K562 (cell line): Measurements from ENCODE around the gene SAMD8. TPM values are rescaled to one million over a fixed set of nuclear protein-coding genes. Genes with fewer than 3 reads are reported as not detected.

Source experiments
- CCAR2 ChIP-seq: fragments of 200-400 bp; formaldehyde crosslinking; IDR thresholded peaks from 2 replicates; pipeline ENCODE4 v1.6.1; 2017; ENCODE audit warnings: mild to moderate bottlenecking, low read depth, low read length
- E2F5 ChIP-seq: sonication (generic); formaldehyde crosslinking; IDR thresholded peaks from 2 replicates; pipeline ENCODE4 v1.8.0; 2022; ENCODE audit warnings: mild to moderate bottlenecking, missing genetic modification reagents
- ESRRA ChIP-seq: fragments of 450-650 bp; IDR thresholded peaks from 2 replicates; pipeline ENCODE4 v1.6.1; 2014; ENCODE audit warnings: low read depth, mild to moderate bottlenecking, moderate library complexity, borderline replicate concordance
- ESRRB ChIP-seq: fragments of 250-450 bp; sonication (Bioruptor Pico); IDR thresholded peaks from 2 replicates; pipeline ENCODE4 v1.5.0; 2020; ENCODE audit warnings: mild to moderate bottlenecking, moderate library complexity, borderline replicate concordance
- FOSL1 ChIP-seq: fragments of 200-800 bp; sonication (Bioruptor generic); conservative IDR thresholded peaks from 2 replicates; pipeline ENCODE4 v1.6.1; 2016; ENCODE audit warnings: missing genetic modification characterization, missing compliant biosample characterization
- FOXA3 ChIP-seq, 2 experiments: fragments of 450-650 bp in 1 of 2; sonication (generic) in 1 of 2; formaldehyde crosslinking; IDR thresholded peaks in 1 of 2; conservative IDR thresholded peaks in 1 of 2; 2 replicates each; pipeline versions ENCODE4 v1.4.0 to v1.8.0; 2020 to 2022; ENCODE audit warnings: mild to moderate bottlenecking in 2 of 2, missing genetic modification reagents in 1 of 2
- HMGXB4 ChIP-seq: sonication (generic); formaldehyde crosslinking; IDR thresholded peaks from 2 replicates; pipeline ENCODE4 v1.8.1; 2023; ENCODE audit warnings: mild to moderate bottlenecking, missing genetic modification reagents
- HNRNPL ChIP-seq: fragments of 200-400 bp; formaldehyde crosslinking; IDR thresholded peaks from 2 replicates; pipeline ENCODE4 v1.6.1; 2017; ENCODE audit warnings: low read depth, mild to moderate bottlenecking, low read length
- MAX ChIP-seq: sonication (generic); formaldehyde crosslinking; IDR thresholded peaks from 2 replicates; pipeline ENCODE4 v1.9.0; 2022; ENCODE audit warnings: mild to moderate bottlenecking, missing genetic modification reagents
- NBN ChIP-seq: fragments of 450-650 bp; IDR thresholded peaks from 2 replicates; pipeline ENCODE4 v1.6.1; 2016; ENCODE audit warnings: low read depth, mild to moderate bottlenecking
- PCBP1 ChIP-seq: fragments of 200-400 bp; formaldehyde crosslinking; IDR thresholded peaks from 2 replicates; pipeline ENCODE4 v1.6.1; 2018; ENCODE audit warnings: mild to moderate bottlenecking, low read depth, low read length; ENCODE audit not compliant: poor library complexity, severe bottlenecking
- PML ChIP-seq: IDR thresholded peaks from 2 replicates; pipeline ENCODE4 v1.6.1; 2012; ENCODE audit warnings: low read length, inconsistent platforms
- RBM15 ChIP-seq: fragments of 200-400 bp; formaldehyde crosslinking; IDR thresholded peaks from 2 replicates; pipeline ENCODE4 v1.6.1; 2018; ENCODE audit warnings: mild to moderate bottlenecking, low read length, moderate library complexity; ENCODE audit not compliant: insufficient read depth
- SMARCB1 ChIP-seq: IDR thresholded peaks from 2 replicates; pipeline ENCODE4 v1.6.1; 2011; ENCODE audit warnings: improper control_type of control experiment, low read depth; ENCODE audit not compliant: insufficient read length
- SMARCE1 ChIP-seq: fragments of 450-650 bp; IDR thresholded peaks from 2 replicates; pipeline ENCODE4 v1.7.1; 2016; ENCODE audit warnings: mild to moderate bottlenecking
- STAT6 ChIP-seq: sonication (generic); formaldehyde crosslinking; IDR thresholded peaks from 2 replicates; pipeline ENCODE4 v1.8.1; 2023; ENCODE audit warnings: mild to moderate bottlenecking, missing genetic modification reagents
- ZEB2 ChIP-seq: fragments of 450-650 bp; IDR thresholded peaks from 2 replicates; pipeline ENCODE4 v1.6.1; 2016
- ZNF274 ChIP-seq: IDR thresholded peaks from 2 replicates; pipeline ENCODE4 v1.6.1; 2011; ENCODE audit warnings: low read depth, mild to moderate bottlenecking, low read length, moderate library complexity, borderline replicate concordance
- ZNF695 ChIP-seq: fragments of 450-650 bp; formaldehyde crosslinking; IDR thresholded peaks from 2 replicates; pipeline ENCODE4 v1.4.0; 2020; ENCODE audit warnings: mild to moderate bottlenecking, moderate library complexity
- ZSCAN29 ChIP-seq: fragments of 450-650 bp; IDR thresholded peaks from 2 replicates; pipeline ENCODE4 v1.6.1; 2017
- polyA plus RNA-seq, 8 experiments: library from polyadenylated mRNA; depleted of rRNA in 4 of 8; stranded (reverse) in 5 of 8; unstranded in 3 of 8; fragments of >200 nt; fragmentation: Nextera tagmentation in 2 of 8; fragmentation: Illumina TruSeq in 1 of 8; extraction: Ambion mirVana in 2 of 8; extraction: Trizol in 1 of 8; gene quantifications; 2 replicates each; pipeline versions ENCODE4 v1.2.1 to v1.2.3, GENCODE V29; 2011 to 2014; ENCODE audit warnings: inconsistent platforms in 1 of 8, missing spikeins in 1 of 8
- total RNA-seq, 7 experiments: library from RNA; depleted of rRNA in 6 of 7; stranded (reverse); fragments of >200 nt in 6 of 7; fragmentation: Illumina TruSeq in 2 of 7; extraction: Trizol in 2 of 7; gene quantifications; 2 replicates each; pipeline versions ENCODE4 v1.2.1 to v1.2.3, GENCODE V29; 2011 to 2021; ENCODE audit warnings: low replicate concordance in 1 of 7
- TF ChIP-seq, protein P1 (sequence below): sonication (generic); formaldehyde crosslinking; IDR thresholded peaks from 2 replicates; pipeline ENCODE4 v1.8.0; 2022; ENCODE audit warnings: missing genetic modification reagents, mild to moderate bottlenecking, moderate library complexity, borderline replicate concordance

The SAMD8 gene
- total and polyA plus RNA-seq, 9 of the 15 experiments (the other 6 are each of a cell fraction or from before 2014, with no cell fraction given): 2.7 to 16.1 (median 6.2) TPM

- TF ChIP-seq STAT6 (CRISPR knock-in tag) (no peak), SMARCB1 (no peak), FOXA3 (CRISPR knock-in tag; conservative IDR thresholded peaks at IDR 0.05 in 1 of 2, IDR thresholded peaks at IDR 0.05 in 1 of 2) (peak; percentile 99 to 100), ZSCAN29 (no peak), MAX (CRISPR knock-in tag) (no peak), FOSL1 (peak; percentile 98), ZNF695 (no peak), RBM15 (no peak), HMGXB4 (CRISPR knock-in tag) (no peak), NBN (peak; percentile 72; the same call in 1 of the 2 replicates), HNRNPL (no peak), PCBP1 (no peak), E2F5 (CRISPR knock-in tag) (no peak), ZNF274 (no peak), ESRRA (peak; percentile 69), SMARCE1 (peak; percentile 98), ZEB2 (peak; percentile 55; the same call in 1 of the 2 replicates), PML (no peak), CCAR2 (no peak), ESRRB (CRISPR knock-in tag) (no peak)
- TF ChIP-seq, protein P1, sequence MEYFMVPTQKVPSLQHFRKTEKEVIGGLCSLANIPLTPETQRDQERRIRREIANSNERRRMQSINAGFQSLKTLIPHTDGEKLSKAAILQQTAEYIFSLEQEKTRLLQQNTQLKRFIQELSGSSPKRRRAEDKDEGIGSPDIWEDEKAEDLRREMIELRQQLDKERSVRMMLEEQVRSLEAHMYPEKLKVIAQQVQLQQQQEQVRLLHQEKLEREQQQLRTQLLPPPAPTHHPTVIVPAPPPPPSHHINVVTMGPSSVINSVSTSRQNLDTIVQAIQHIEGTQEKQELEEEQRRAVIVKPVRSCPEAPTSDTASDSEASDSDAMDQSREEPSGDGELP (CRISPR knock-in tag): peak; percentile 76; the same call in 1 of the 2 replicates
Measured at GRCh38 chr10:75191821-75192568, 80.5 kb downstream of the SAMD8 start (continued).
